NB4 (cell line): Measurements from ENCODE around the gene PTGES2.
A peak's percentile ranks its signal among the peaks of the same experiment; 100 is the strongest.

Source experiments
- DNase-seq: peaks from one replicate; pipeline ENCODE4 v3.0.0; 2010; ENCODE audit warnings: low read depth
- H3K4me3 ChIP-seq: one replicate; pipeline ENCODE4 v1.5.1; 2011; ENCODE audit warnings: mild to moderate bottlenecking, low read depth, low read length, moderate library complexity
- CTCF ChIP-seq: IDR thresholded peaks from one replicate; pipeline ENCODE4 v1.5.1; 2012; ENCODE audit warnings: low read depth, low read length
- MAX ChIP-seq: IDR thresholded peaks from 2 replicates; pipeline ENCODE4 v1.6.1; 2011; ENCODE audit warnings: low read depth, low read length
- MYC ChIP-seq: IDR thresholded peaks from 2 replicates; pipeline ENCODE4 v1.6.1; 2011; ENCODE audit warnings: low read depth, low read length
- POLR2A ChIP-seq: IDR thresholded peaks from 2 replicates; pipeline ENCODE4 v1.6.1; 2011; ENCODE audit warnings: mild to moderate bottlenecking; ENCODE audit not compliant: insufficient read length; ENCODE audit errors: extremely low read depth

Gene PTGES2

GRCh38 chr9:128120741-128121465 is 6.6 kb downstream of the PTGES2 start:
- DNase-seq: no peak
- TF ChIP-seq CTCF (no peak), POLR2A (no peak), MYC (no peak), MAX (no peak)
- no peak overlapping the region for H3K4me3 ChIP-seq

GRCh38 chr9:128120061-128120740 is 7.3 kb downstream of the PTGES2 start:
- H3K4me3 ChIP-seq: no peak overlapping the region
- no peak for DNase-seq
- TF ChIP-seq CTCF: no peak
- no peak for TF ChIP-seq MYC
- TF ChIP-seq POLR2A: no peak
- no peak for TF ChIP-seq MAX

GRCh38 chr9:128118971-128119665 is 8.4 kb downstream of the PTGES2 start:
- TF ChIP-seq MAX: no peak
- no peak for TF ChIP-seq MYC
- TF ChIP-seq CTCF: no peak
- TF ChIP-seq POLR2A: no peak

GRCh38 chr9:128118472-128118857 is 9.1 kb downstream of the PTGES2 start:
- no peak for DNase-seq
- TF ChIP-seq MAX: no peak
- no peak for TF ChIP-seq POLR2A
- no peak for TF ChIP-seq MYC
- TF ChIP-seq CTCF: no peak
- H3K4me3 ChIP-seq: no peak overlapping the region

More at GRCh38 chr9:128118971-128119665, 8.4 kb downstream of the PTGES2 start:
- no peak for DNase-seq
- H3K4me3 ChIP-seq: no peak overlapping the region

GRCh38 chr9:128117613-128118471 is 9.7 kb downstream of the PTGES2 start:
- H3K4me3 ChIP-seq: no peak overlapping the region

More at GRCh38 chr9:128117613-128118471, 9.7 kb downstream of the PTGES2 start:
- TF ChIP-seq MAX (peak; percentile 76), MYC (peak; percentile 73), CTCF (peak; percentile 99), POLR2A (no peak)
- DNase-seq: peak; percentile 88
